ENCODE results near the gene TNRC6C.

- TF ChIP-seq ZNF423 (tag by site-specific recombination; IDR thresholded peaks at IDR 0.05) (no peak), ZNF157 (tag by site-specific recombination; IDR thresholded peaks at IDR 0.05) (no peak), ZNF639 (tag by site-specific recombination; IDR thresholded peaks at IDR 0.05) (no peak), ZNF274 (IDR thresholded peaks at IDR 0.05; ENCODE audit: low read length) (no peak), ZNF274 (tag by site-specific recombination; IDR thresholded peaks at IDR 0.05; ENCODE audit: borderline replicate concordance) (no peak)
Measured at GRCh38 chr17:78064708-78065107, 106.2 kb downstream of the TNRC6C start.

All from HEK293 (cell line).